Islet precursor cell (in vitro differentiated cells): ENCODE data around the gene CH25H.
A peak's percentile ranks its signal among the peaks of the same experiment; 100 is the strongest.

Source experiments
- DNase-seq: peaks from one replicate; pipeline ENCODE4 v3.0.0-alpha.2; 2018

CH25H gene

GRCh38 chr10:89228962-89229361 lies 21.8 kb upstream of the CH25H start:
- DNase-seq = no peak

- DNase-seq = no peak
Observed at GRCh38 chr10:89228146-89228545, 21.0 kb upstream of the CH25H start.

- no peak for DNase-seq
Observed at GRCh38 chr10:89226891-89227290, 19.8 kb upstream of the CH25H start.

GRCh38 chr10:89224739-89225443 lies 17.8 kb upstream of the CH25H start:
- DNase-seq = no peak

GRCh38 chr10:89221919-89222318 lies 14.8 kb upstream of the CH25H start:
- DNase-seq = no peak

- no peak for DNase-seq
Observed at GRCh38 chr10:89219513-89220218, 12.5 kb upstream of the CH25H start.

- no peak for DNase-seq
Observed at GRCh38 chr10:89217057-89217990, 10.2 kb upstream of the CH25H start.

- no peak for DNase-seq
Observed at GRCh38 chr10:89216056-89216455, 8.9 kb upstream of the CH25H start.

- no peak for DNase-seq
Observed at GRCh38 chr10:89215511-89215910, 8.4 kb upstream of the CH25H start.

GRCh38 chr10:89214566-89215165 lies 7.5 kb upstream of the CH25H start:
- no peak for DNase-seq

GRCh38 chr10:89213191-89213808 lies 6.2 kb upstream of the CH25H start:
- DNase-seq = no peak

GRCh38 chr10:89210794-89211425 lies 3.8 kb upstream of the CH25H start:
- DNase-seq = no peak

- no peak for DNase-seq
Observed at GRCh38 chr10:89209718-89210117, 2.6 kb upstream of the CH25H start.

- peak; percentile 72 for DNase-seq
Observed at GRCh38 chr10:89207801-89208551, 859 bp upstream of the CH25H start.

GRCh38 chr10:89206402-89207180 lies 526 bp downstream of the CH25H start:
- peak; percentile 64 for DNase-seq

GRCh38 chr10:89204621-89205185 lies 2.4 kb downstream of the CH25H start:
- no peak for DNase-seq

GRCh38 chr10:89203237-89203636 lies 3.9 kb downstream of the CH25H start:
- no peak for DNase-seq

GRCh38 chr10:89202033-89202425 lies 5.1 kb downstream of the CH25H start:
- no peak for DNase-seq

- DNase-seq = no peak
Observed at GRCh38 chr10:89201345-89202032, 5.6 kb downstream of the CH25H start.

- no peak for DNase-seq
Observed at GRCh38 chr10:89197473-89197872, 9.6 kb downstream of the CH25H start.
